Epithelial cell of prostate (primary cell): ENCODE data around the gene RSBN1L.
A peak's percentile ranks its signal among the peaks of the same experiment; 100 is the strongest.

Experiments used
- DNase-seq: peaks from one replicate; pipeline ENCODE4 v3.0.0-alpha.2; 2011; ENCODE audit warnings: low read depth, low spot score
- H3K27ac ChIP-seq: fragments of 450-650 bp; 2 replicates; pipeline ENCODE4 v1.5.1; 2017; ENCODE audit warnings: mild to moderate bottlenecking

Gene RSBN1L

DNA sequence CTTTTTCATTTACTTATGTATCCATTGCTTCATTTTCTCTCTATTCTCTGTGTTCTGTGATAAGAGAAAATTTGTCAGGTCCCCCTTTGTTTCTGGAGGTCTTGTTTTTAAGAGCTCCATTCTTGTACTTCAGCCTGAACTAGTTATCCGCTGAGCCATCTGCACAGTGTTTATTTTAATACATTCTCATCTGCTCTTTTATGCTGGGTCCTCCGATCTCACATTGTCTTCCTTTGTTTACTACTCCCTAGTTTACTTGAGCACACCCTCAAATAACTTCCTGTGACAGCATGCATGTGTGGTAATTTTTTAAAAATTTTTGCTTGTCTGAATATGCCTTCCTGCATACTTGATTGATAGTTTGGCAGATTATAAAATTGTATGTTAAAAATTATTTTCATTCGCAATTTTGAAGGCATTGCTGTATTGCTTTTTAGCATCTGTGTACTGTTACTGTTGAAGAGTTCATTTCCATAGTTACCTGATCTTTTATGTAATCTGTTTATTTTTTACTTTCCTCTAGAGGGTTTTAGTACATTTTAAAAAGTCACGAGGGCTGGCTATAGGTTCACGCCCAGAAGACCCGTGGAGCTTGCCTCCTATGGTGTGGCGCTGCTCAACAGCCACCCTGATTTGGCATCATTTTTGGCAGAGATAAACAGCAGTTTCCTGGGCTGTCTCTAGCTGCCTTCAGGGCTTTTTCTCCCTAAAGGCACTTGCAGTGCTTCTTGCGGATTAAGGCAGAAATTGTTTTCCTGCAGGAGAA is 31.9 kb downstream of the RSBN1L start:
- H3K27ac ChIP-seq, result peak overlapping the region; percentile 39
- DNase-seq, result no peak

GRCh38 chr7:77729574-77730348 is 33.5 kb downstream of the RSBN1L start:
- no peak for DNase-seq
- H3K27ac ChIP-seq, result no peak overlapping the region

DNA sequence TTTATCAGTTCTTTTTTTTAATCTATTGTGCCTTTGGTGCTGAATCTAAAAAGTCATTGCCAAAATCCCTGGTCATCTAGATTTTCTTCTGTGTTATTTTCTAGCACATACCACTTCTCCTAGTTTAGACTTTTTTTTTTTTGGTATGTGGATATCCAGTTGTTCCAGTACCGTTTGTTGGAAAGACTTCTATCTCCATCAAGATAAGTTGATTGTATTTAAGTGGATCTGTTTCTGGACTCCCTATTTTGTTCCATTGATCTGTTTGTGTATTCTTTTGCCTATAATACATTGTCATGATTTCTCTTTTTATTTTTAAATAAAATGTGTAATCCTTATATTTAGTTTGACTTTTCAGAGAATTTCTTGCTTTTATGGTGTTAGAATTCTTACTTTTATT is 35.5 kb downstream of the RSBN1L start:
- DNase-seq, result no peak
- H3K27ac ChIP-seq, result no peak overlapping the region

- no peak overlapping the region for H3K27ac ChIP-seq
- DNase-seq, result no peak
These were observed 38.6 kb downstream of the RSBN1L start for GRCh38 chr7:77734659-77735421.

DNA sequence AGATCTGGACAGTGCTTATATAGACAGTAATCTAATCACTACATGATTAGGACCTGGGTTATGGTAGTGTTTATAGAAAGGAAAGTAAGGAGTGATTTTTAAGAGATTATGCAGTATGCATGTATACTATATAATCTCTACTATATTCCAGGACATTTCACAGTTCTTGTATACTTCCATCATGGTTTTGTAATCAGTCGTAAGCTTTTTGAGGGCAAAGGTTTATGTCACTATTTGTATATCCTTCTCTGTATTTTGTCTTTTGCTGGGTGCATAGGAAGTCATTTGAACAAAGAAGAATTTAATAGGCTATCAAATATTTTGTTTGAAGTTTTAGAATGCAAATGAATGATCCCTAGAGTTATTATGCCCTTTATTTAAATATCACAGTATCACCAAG is 39.2 kb downstream of the RSBN1L start:
- no peak for DNase-seq
- no peak overlapping the region for H3K27ac ChIP-seq

- no peak overlapping the region for H3K27ac ChIP-seq
- DNase-seq, result no peak
These were observed 40.7 kb downstream of the RSBN1L start for GRCh38 chr7:77736991-77737390.

DNA sequence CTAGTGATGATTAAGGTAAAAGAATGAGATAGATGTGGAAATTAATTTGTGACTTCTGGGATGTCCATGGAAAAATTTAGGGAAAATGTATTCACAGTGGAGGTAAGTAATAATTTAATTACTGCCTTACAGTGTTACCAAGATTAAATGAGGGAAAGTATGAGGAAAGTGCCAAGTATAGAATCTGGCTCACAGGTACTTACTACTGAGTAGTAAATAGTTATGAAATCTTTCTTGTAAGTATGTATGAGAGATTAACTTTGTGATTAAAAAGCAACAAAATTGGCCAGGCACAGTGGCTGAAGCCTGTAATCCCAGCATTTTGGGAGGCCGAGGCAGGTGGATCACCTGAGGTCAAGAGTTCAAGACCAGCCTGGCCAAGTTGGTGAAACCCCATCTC is 42.1 kb downstream of the RSBN1L start:
- H3K27ac ChIP-seq, result no peak overlapping the region
- DNase-seq, result no peak

GRCh38 chr7:77738871-77739270 is 42.6 kb downstream of the RSBN1L start:
- no peak for DNase-seq
- no peak overlapping the region for H3K27ac ChIP-seq

GRCh38 chr7:77740257-77740656 is 44.0 kb downstream of the RSBN1L start:
- no peak for DNase-seq
- no peak overlapping the region for H3K27ac ChIP-seq

- no peak overlapping the region for H3K27ac ChIP-seq
- DNase-seq, result no peak
These were observed 47.3 kb downstream of the RSBN1L start for GRCh38 chr7:77743518-77743917.

DNA sequence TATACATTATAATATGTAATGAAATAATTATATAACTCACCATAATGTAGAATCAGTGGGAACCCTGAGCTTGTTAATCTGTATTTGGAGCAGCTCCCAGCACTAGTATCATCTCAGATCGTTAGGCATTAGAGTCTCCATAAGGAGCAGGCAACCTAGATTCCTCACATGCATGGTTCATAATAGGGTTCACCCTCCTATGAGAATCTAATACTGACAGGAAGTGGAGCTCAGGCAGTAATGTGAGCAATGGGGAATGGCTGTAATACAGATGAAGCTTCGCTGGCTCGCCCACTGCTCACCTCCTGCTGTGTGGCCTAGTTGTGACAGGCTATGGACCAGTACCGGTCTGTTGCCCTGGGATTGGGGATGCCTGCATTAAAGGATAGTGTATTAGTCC is 49.5 kb downstream of the RSBN1L start:
- DNase-seq, result no peak
- no peak overlapping the region for H3K27ac ChIP-seq

DNA sequence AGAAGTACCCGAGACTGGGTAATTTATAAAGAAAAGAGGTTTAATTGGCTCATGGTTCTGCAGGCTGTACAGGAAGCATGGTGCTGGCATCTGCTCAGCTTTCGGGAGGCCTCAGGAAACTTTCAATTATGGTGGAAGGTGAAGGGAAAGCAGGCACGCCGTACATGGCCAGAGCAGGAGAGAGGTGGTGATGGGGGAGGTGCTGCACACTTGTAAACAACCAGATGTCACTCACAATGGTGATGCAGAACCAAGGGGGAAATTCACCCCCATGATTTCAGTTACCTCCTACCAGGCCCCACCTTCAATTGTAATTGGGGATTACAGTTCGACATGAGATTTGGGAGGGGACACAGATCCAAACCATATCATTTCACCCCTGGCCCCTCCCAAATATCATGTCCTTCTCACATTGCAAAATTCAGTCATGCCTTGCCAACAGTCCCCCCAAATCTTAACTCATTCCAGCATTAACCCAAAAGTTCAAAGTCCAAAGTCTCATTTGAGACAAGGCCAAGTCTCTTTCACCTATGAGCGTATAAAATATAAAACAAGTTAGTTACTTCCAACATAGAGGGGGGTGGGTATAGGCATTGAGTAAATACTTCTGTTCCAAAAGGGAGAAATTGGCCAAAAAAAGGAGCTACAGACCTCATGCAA is 50.0 kb downstream of the RSBN1L start:
- no peak overlapping the region for H3K27ac ChIP-seq
- no peak for DNase-seq

GRCh38 chr7:77746824-77747165 is 50.5 kb downstream of the RSBN1L start:
- no peak overlapping the region for H3K27ac ChIP-seq
- no peak for DNase-seq

GRCh38 chr7:77747178-77747577 is 50.9 kb downstream of the RSBN1L start:
- no peak for DNase-seq
- no peak overlapping the region for H3K27ac ChIP-seq

GRCh38 chr7:77747718-77748117 is 51.5 kb downstream of the RSBN1L start:
- DNase-seq, result no peak
- no peak overlapping the region for H3K27ac ChIP-seq

GRCh38 chr7:77752016-77752415 is 55.8 kb downstream of the RSBN1L start:
- no peak for DNase-seq
- no peak overlapping the region for H3K27ac ChIP-seq

- DNase-seq, result no peak
- H3K27ac ChIP-seq, result no peak overlapping the region
These were observed 56.9 kb downstream of the RSBN1L start for GRCh38 chr7:77753173-77753572.

GRCh38 chr7:77757589-77757988 is 61.3 kb downstream of the RSBN1L start:
- H3K27ac ChIP-seq, result no peak overlapping the region

DNA sequence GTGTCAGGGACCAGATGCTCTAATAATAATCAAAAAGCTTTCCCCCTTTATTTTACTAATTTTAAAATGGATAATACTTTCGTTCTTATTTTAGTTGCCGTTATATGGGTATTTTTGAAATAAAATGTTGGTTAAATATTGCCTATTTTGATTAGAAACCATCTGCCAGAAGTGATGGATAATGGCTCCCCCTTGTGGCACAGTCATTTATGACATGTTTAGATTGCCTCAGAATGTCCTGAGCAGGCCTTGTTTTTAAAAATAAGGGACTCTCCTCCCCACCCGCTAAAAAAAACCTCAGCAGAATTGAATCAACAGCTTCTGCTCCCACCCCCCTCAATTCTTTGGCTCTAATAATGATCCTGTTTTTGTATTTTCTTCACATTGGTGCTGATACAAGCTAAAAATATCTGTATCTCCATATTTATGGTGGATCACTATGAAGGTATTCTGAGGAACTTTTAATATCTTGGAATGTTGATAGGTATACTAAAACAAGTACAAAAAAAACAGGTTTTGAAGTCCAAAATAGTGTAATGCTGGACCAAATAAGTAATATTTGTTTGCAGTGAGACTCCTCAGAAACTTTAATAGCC is 63.1 kb downstream of the RSBN1L start:
- no peak overlapping the region for H3K27ac ChIP-seq
- DNase-seq, result no peak

More at GRCh38 chr7:77757589-77757988, 61.3 kb downstream of the RSBN1L start:
- no peak for DNase-seq

DNA sequence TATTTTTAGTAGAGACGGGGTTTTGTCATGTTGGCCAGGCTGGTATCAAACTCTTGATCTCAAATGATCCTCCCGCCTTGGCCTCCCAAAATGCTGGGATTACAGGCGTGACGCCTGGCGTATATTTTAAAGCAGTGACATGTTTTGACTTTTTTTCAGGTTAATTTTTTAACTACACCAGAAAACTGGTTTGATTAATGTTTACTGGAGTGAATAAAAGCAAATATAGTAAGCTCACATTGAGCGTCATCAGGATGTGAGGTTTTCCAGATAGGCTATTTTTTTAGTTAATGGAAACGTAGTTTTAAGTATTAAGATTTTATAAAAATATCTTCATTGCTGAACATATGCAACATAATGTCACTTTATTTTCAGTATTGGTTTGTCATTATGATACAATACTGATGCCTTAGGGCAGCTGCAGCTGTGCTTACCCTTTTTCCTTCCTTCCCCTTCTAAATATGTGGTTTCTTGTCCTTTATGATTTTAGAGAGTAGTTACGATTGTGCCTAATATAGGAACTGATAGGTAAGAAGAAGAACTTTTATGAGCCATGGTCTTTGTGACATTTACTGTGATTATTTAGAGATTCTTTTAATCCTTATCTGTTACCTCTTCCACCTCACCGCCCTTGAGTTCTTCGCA is 64.7 kb downstream of the RSBN1L start:
- DNase-seq, result no peak
- no peak overlapping the region for H3K27ac ChIP-seq
